ENCODE results near the gene EPHA4. TPM values are rescaled to one million over a fixed set of nuclear protein-coding genes. Genes with fewer than 3 reads are reported as not detected.
"Not testable (repeated sequence)": the region's sequence is repeated elsewhere in the genome, so short reads cannot be mapped to it uniquely, and the experiment has no call there.

The EPHA4 gene
- total RNA-seq, 1 donor from 2014 or later = 9.0 TPM

DNA sequence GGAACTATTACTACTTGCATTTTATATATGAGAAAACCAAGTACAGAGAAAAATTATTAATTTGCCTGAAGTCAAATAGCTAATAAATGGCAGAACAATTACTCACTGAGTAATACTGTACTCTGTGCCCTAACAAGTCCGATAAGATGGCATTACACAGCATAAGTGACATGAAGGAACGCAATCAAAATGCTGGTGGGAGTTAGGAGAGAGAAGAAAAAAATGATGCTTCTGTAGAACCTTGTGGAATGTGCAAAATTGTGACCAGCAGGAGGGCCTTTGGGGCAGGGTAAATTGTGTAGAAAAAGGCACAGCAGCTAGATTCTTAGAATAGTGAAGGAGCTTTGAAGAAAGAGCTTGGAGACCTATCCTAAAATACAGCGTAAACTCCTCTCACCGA lies 32.9 kb downstream of the EPHA4 start:
- no peak for DNase-seq (ENCODE audit: low spot score)

GRCh38 chr2:221535824-221536223 lies 36.3 kb downstream of the EPHA4 start:
- DNase-seq (ENCODE audit: low spot score) = no peak

DNA sequence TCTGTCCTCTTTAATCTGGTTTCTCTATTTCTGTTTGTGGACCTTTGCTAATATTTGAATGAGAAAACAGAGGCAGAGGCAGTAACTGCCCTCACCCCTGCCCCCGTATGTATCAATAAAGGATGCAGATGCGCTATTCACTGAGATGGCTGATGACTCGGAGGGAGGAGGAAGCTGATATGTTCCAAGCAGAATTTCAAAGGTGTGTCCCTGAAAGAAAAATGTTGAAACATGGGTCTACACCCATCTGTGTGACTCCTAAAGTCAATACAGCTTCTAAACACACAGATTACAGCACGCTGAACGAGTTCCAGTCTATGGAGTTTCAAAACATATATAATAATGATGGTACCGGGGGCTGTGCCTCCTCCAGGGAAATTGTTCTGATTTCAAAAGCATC lies 38.8 kb downstream of the EPHA4 start:
- no peak for DNase-seq (ENCODE audit: low spot score)

- DNase-seq (ENCODE audit: low spot score) = no peak
Observed at GRCh38 chr2:221532641-221533040, 39.5 kb downstream of the EPHA4 start.

DNA sequence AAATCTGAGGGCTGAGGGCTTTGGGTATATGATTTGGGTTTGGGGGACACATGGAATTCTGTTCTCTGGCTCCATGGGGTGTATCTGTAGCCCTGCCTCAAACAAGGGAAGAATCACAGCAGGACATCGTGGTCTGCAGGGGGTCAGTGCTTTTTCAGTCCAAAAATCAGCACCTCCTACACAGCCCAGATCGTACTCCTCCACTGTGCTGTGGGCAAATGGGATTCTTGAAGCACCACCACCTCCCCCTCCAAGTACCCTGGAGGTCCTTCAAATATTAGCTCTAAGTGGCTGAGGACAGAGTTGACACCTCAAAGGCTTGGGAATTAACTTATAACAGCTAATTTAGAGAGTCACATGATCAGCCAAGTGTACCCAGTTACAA lies 41.5 kb downstream of the EPHA4 start:
- DNase-seq (ENCODE audit: low spot score) = no peak

- DNase-seq (ENCODE audit: low spot score) = no peak
Observed at GRCh38 chr2:221529943-221530652, 42.0 kb downstream of the EPHA4 start.

DNA sequence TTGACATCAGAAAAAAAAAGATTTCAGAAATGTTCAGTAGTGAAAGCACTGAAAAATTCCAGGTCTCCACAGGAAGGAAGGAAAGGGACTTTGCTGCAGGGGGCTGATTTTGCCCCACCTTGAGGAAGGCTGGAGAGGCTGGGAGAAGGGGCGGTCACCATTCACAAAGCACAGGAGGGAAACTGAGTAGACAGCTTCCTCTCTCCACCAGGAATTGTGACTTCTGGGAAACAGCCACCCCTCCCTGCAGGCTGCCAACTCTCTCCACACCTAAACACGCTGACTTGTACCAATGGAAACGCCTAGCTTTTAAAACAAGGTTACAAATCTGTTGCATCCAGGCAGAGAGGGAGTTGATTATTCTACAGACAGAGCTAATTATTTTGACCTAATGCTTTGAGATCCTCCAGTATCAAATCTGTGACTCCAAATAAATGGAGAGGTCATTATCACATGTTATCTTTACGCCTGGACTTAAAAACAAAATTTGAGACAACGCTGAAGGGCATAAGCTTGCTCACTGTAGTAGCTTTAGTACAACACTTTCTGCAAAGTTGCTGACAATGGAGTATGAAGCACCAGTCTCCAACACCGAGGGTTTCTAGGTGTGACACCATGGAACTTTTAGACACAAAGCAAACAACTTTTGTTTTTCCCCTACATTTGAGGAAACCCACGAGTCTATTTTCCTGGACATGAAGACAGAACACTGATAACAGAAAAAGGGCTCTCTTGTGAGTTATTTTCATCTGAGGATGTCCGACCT lies 42.7 kb downstream of the EPHA4 start:
- DNase-seq (ENCODE audit: low spot score) = no peak

DNA sequence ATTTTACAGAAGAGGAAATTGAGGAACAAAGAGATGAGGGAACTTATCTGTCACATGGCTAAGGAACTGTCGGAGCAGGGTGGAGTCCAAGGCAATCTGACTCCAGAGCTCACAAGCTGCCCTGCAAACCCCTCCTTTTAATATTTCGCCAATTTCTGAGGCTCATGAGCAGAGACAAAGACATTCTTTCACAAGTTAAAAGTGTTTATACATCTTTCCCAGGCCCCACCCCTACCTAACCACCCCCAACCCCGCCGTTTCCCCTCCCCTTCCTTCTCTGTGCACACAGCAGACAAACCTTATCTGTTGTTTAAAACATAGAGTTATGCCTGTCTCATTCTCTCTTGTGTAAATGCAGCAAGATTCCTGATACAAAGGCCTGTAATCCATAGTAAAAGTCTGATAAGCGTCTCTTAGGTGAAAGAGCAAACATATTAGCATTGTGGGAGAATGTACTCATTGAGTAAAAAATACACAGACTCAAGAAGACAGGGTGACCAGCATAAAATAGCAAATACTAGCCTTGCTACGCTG lies 44.3 kb downstream of the EPHA4 start:
- no peak for DNase-seq (ENCODE audit: low spot score)

DNA sequence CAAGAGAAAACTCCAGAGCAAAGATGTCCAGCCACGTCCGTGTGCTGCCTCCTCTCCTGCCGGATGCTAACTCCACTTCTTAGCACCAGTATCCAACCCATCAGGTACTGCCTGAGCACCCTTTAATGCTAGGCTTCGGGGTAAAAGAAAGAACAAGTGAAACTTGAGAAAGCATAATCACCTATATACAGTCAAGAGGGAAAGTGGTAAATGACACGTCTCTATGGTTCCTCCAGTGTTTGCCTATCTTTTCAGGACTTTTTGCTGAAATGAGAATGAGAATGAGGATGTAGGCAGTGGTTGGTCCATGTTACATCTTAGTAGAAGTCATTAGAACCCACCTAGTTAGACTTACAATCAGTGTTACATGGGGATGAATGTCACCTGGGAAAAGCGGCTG lies 47.9 kb downstream of the EPHA4 start:
- no peak for DNase-seq (ENCODE audit: low spot score)

DNA sequence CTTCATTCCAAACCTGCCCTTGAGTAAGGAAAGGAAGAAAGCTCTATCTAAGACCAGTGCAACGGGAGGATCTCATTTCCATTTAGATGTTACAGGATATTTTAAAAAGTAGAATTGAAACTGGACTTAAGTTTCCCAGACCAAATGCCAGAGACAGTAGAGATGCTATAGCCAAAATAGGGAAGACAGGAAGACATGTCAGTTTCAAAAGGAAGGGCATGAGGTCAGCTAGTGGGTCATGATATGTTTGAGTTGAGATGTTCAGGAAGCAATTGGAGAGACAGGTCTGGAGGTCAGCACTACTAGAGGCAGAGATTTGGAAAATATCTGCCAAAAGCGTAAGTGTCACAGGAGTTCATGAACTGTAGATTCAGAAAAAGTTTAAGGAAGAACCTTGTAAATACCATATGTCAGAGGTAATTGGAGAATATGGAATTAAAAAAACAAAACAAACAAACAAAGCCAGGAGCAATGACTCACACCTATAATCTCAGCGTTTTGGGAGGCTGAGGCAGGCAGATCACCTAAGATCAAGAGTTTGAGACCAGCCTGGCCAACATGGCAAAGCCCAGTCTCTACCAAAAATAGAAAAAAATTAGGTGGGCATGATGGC lies 50.8 kb downstream of the EPHA4 start:
- no peak for DNase-seq (ENCODE audit: low spot score)

GRCh38 chr2:221518935-221519625 lies 53.0 kb downstream of the EPHA4 start:
- no peak for DNase-seq (ENCODE audit: low spot score)

DNA sequence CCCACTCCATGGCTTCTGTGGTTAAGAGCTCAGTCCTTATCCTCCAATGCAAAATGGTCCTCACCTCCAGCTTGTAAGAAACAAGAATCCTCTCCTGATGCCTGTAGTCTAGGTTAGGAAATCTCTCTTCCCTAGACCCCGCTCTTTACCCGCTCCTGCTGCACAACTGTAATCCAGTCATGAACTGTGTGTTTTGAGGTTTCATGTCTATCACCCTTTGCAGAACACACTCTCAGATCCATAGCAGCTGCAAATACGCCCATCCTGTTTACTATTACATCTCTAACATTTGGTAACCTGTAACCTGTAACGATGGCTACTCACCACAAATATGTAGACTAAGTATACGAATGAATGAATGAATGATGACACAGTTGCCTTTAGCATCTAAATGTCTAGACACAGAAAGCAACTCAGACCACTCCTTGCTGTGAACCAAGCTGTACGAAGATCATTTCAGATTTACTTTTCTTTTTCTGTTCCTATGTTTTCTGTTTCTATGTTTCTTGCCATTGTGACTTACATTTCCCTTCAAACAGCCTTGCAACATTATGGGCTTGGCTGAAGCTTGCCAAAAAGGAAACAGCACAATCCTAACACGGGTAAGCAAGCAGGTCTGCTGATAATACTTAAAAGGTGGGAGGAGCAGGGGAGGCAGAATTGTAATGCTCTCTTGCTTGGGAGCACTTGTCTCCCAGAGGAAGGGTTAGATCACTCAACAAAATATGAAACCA lies 53.7 kb downstream of the EPHA4 start:
- DNase-seq (ENCODE audit: low spot score) = no peak

DNA sequence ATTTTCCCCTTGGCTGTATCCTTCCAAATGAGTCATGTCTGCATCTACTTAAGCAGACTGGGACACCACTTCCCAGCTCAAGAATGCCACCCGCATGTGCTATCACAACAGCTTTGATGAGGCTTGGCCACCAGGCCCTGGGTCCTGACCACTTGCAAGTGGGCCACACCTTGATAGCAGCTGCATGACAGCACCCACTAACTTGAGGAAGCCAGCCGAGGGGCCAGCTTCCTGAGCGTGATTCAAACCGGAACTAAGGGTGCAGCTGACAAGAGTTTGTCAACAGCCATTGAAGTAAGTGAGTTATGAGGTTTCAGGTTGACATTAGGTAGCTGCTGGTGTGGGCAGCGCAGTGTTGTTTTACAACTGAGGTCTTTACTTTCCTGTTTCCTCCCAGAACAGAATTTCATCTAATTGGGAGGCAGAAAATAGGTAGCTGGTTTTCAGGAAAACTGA lies 54.4 kb downstream of the EPHA4 start:
- no peak for DNase-seq (ENCODE audit: low spot score)

DNA sequence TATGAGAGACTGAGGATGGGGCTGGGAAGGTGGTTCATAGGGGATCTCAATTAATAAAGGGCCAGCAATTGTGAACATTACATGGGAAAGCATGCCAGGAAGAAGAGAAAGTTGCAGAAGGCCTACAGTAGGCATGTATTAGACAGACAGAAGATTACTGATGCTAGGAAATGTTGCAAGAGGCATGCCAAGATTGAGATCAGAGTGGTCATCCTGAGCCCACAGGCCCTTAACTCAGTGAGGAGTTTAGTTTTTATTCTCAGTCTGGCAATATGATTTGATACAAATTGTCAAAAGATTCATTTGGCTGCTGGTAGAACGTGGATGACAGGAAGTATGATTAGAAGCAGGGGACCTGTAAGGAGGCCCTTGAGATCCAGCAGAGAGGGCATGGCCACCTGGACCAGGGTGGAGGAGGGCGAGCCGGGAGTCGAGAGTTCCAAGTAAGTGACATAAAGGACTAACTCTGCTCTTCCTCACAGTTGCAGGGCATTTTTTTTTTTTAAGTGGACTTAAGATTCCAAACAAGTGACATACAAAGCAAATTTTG lies 54.9 kb downstream of the EPHA4 start:
- DNase-seq (ENCODE audit: low spot score) = no peak

GRCh38 chr2:221515864-221516263 lies 56.2 kb downstream of the EPHA4 start:
- no peak for DNase-seq (ENCODE audit: low spot score)

DNA sequence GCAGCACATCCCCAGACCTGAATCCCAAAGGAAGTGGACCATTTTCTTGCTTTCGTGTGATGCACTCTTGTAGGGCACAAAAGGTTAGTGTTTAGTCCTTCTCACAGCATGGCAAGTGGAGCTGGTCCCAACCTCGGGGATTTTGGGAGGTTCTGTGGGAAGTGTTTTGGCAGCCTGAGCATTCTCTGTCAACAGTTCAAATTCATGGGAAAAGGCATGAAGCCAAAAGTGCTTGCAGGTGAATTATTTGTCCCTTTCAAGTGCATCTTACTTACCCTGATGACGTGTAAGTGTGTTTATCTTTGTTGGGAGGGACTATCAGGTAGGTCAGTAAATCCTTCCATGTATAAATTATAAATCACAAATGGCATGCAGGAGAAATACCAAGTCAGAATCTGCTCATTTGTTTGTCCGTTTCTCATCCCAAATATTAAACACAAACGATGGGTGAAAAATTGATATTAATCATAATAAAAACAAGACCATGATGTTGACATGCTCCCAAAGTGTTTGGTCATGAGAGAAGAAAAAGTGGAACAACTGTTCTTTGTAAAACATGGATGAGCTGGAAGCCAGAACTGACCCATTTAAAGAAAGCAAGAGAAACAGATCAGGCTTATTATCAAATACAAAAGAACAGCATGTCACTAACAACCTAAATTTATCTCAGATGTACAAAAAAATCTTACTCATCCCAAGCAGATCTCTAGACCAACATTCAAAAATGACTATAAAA lies 57.6 kb downstream of the EPHA4 start:
- no peak for DNase-seq (ENCODE audit: low spot score)

DNA sequence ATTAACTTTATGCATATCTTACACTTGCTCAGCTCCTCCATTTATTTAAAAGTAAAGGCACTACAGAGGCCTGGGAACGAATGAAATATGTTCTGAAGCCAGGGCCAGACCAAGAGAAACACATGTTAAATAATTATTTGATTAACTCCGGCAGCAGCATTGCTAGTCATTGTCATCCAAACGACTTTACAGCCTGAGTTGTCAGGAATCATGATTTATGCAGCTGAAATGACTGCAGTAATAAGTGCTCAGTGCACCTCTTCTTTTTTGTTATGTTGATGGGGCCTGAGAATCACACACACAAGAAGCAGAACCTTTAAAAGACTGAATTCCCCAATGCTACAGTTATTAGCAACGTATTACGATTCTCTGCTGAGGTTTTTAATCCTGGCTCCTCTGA lies 58.9 kb downstream of the EPHA4 start:
- DNase-seq (ENCODE audit: low spot score) = no peak

DNA sequence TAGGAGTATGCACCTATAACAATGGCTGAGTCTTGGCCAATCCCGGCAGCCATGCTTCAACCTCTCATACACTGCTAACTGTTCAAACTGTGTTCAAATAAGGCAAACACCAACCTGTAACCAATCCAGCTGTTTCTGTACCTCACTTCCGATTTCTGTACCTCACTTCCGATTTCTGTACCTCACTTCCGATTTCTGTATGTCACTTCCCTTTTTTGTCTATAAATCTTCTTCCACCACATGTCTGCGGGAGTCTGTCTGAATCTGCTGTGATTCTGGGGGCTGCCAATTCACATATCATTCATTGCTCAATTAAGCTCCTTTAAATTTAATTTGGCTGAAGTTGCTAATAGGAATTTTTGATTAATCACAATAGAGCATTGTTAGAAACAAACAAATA lies 60.8 kb downstream of the EPHA4 start:
- not testable (repeated sequence) for DNase-seq (ENCODE audit: low spot score)

DNA sequence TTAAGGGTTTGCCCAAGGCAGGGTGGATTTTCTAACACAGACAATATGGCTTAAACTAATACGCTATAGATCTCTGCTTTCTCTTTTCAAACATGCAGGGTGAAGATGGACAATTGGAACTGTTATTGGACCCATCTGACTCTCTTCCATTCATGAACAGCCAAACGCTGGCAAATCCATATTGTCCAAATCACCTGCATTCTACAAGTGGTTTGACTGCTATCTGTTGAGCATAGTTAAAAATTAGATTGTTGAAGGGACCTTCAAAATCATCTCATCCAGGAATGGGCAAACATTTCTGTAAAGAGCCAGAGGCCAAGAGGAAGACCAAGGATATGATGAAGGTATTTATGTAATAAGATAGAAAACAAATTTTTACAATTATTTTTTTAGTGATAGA lies 65.6 kb downstream of the EPHA4 start:
- no peak for DNase-seq (ENCODE audit: low spot score)

GRCh38 chr2:221505605-221506004 lies 66.5 kb downstream of the EPHA4 start:
- DNase-seq (ENCODE audit: low spot score) = no peak

Data from mucosa of gallbladder (tissue), 1 donor.